GM23338 (cell line): ENCODE results near the gene OR6A2. TPM values are rescaled to one million over a fixed set of nuclear protein-coding genes. Genes with fewer than 3 reads are reported as not detected.

Experiments
- ATAC-seq: fragments of 200-7000 bp; cut with Tn5 transposase; 3 replicates; pipeline ENCODE4 v1.9.1; 2020
- DNase-seq: peaks from one replicate; pipeline ENCODE4 v3.0.0-alpha.2; 2015; ENCODE audit warnings: low spot score
- H2AFZ ChIP-seq: fragments of 200-600 bp; sonication (generic); 2 replicates; pipeline ENCODE4 v1.8.0; 2016; ENCODE audit warnings: antibody characterized with exemption, mild to moderate bottlenecking, moderate library complexity
- H3F3A ChIP-seq: fragments of 200-600 bp; sonication (generic); replicated peaks from 2 replicates; pipeline ENCODE4 v1.8.0; 2017; ENCODE audit warnings: antibody characterized with exemption, mixed run types, low read depth
- H3K27ac ChIP-seq: fragments of 200-600 bp; sonication (generic); 2 replicates; pipeline ENCODE4 v1.6.1; 2016; ENCODE audit warnings: low read depth
- H3K27me3 ChIP-seq: fragments of 200-600 bp; sonication (generic); 2 replicates; pipeline ENCODE4 v1.8.0; 2016; ENCODE audit warnings: mild to moderate bottlenecking, mixed run types, moderate library complexity; ENCODE audit not compliant: insufficient read depth
- H3K36me3 ChIP-seq: fragments of 200-600 bp; sonication (generic); 2 replicates; pipeline ENCODE4 v1.8.0; 2016; ENCODE audit warnings: mild to moderate bottlenecking; ENCODE audit not compliant: insufficient read depth
- H3K4me1 ChIP-seq: fragments of 200-600 bp; sonication (generic); 2 replicates; pipeline ENCODE4 v1.8.0; 2016; ENCODE audit warnings: mild to moderate bottlenecking, moderate library complexity; ENCODE audit not compliant: insufficient read depth
- H3K4me2 ChIP-seq: fragments of 200-600 bp; sonication (generic); 2 replicates; pipeline ENCODE4 v1.7.1; 2017; ENCODE audit warnings: mixed run types
- H3K4me3 ChIP-seq: fragments of 200-600 bp; sonication (generic); 2 replicates; pipeline ENCODE4 v1.6.1; 2016; ENCODE audit warnings: mixed run types
- H3K79me2 ChIP-seq: fragments of 200-600 bp; sonication (generic); replicated peaks from 2 replicates; pipeline ENCODE4 v1.8.0; 2017; ENCODE audit warnings: mild to moderate bottlenecking; ENCODE audit not compliant: insufficient read depth
- H3K9me2 ChIP-seq: fragments of 200-600 bp; sonication (generic); 2 replicates; pipeline ENCODE4 v1.8.0; 2017; ENCODE audit not compliant: insufficient read depth
- H4K20me1 ChIP-seq: fragments of 200-600 bp; sonication (generic); replicated peaks from 2 replicates; pipeline ENCODE4 v1.8.0; 2017; ENCODE audit warnings: mild to moderate bottlenecking; ENCODE audit not compliant: insufficient read depth
- H3K27ac Mint-ChIP-seq: 2 replicates; pipeline ENCODE4 v1.8.0; 2020; ENCODE audit warnings: inconsistent platforms, mild to moderate bottlenecking, moderate library complexity, mixed read lengths
- H3K27me3 Mint-ChIP-seq: 3 replicates; pipeline ENCODE4 v1.8.0; 2022; ENCODE audit warnings: low read depth, mild to moderate bottlenecking, moderate library complexity, mixed read lengths, inconsistent platforms; ENCODE audit not compliant: insufficient read depth, poor library complexity
- H3K36me3 Mint-ChIP-seq: 3 replicates; pipeline ENCODE4 v1.8.0; 2021; ENCODE audit warnings: low read depth, mild to moderate bottlenecking, inconsistent platforms, moderate library complexity, mixed read lengths
- H3K4me1 Mint-ChIP-seq: 3 replicates; pipeline ENCODE4 v1.8.0; 2020; ENCODE audit warnings: mild to moderate bottlenecking, inconsistent platforms, mixed read lengths
- H3K4me3 Mint-ChIP-seq: 3 replicates; pipeline ENCODE4 v1.8.0; 2021; ENCODE audit warnings: moderate library complexity, mild to moderate bottlenecking, inconsistent platforms, mixed read lengths
- H3K9me3 Mint-ChIP-seq: 3 replicates; pipeline ENCODE4 v1.8.0; 2020; ENCODE audit warnings: moderate library complexity, mild to moderate bottlenecking, inconsistent platforms, mixed read lengths
- CREB1 ChIP-seq: fragments of 250-450 bp; sonication (Bioruptor Pico); IDR thresholded peaks from 2 replicates; pipeline ENCODE4 v1.5.0; 2020; ENCODE audit warnings: low read depth, mild to moderate bottlenecking, moderate library complexity
- EZH2 ChIP-seq: fragments of 200-600 bp; sonication (generic); IDR thresholded peaks from one replicate; pipeline ENCODE4 v1.8.0; 2017; ENCODE audit warnings: antibody characterized with exemption, mild to moderate bottlenecking, low read depth; ENCODE audit not compliant: unreplicated experiment
- EZH2phosphoT487 ChIP-seq: fragments of 200-600 bp; sonication (generic); IDR thresholded peaks from one replicate; pipeline ENCODE4 v1.8.1; 2018; ENCODE audit warnings: antibody characterized with exemption; ENCODE audit not compliant: unreplicated experiment
- JUNB ChIP-seq: IDR thresholded peaks from one replicate; pipeline ENCODE4 v1.6.1; 2016; ENCODE audit warnings: antibody characterized with exemption; ENCODE audit not compliant: unreplicated experiment
- NANOG ChIP-seq: IDR thresholded peaks from 2 replicates; pipeline ENCODE4 v1.6.1; 2016; ENCODE audit warnings: antibody characterized with exemption, borderline replicate concordance
- POLR2AphosphoS5 ChIP-seq: IDR thresholded peaks from 2 replicates; pipeline ENCODE4 v1.6.1; 2016; ENCODE audit warnings: antibody characterized with exemption, low read depth
- ZNF114 ChIP-seq: fragments of 250-450 bp; sonication (Bioruptor Pico); IDR thresholded peaks from 2 replicates; pipeline ENCODE4 v1.5.0; 2020; ENCODE audit warnings: mild to moderate bottlenecking, moderate library complexity
- ZNF331 ChIP-seq: fragments of 250-450 bp; sonication (Bioruptor Pico); IDR thresholded peaks from 2 replicates; pipeline ENCODE4 v1.5.0; 2020; ENCODE audit warnings: low read depth, mild to moderate bottlenecking, moderate library complexity
- polyA plus RNA-seq: library from polyadenylated mRNA; unstranded; fragments of >200 nt; fragmentation: Nextera tagmentation; extraction: Ambion mirVana; gene quantifications from 2 replicates; pipeline ENCODE4 v1.2.1, GENCODE V29; 2016
- total RNA-seq: library from RNA; depleted of rRNA; stranded (reverse); fragments of >200 nt; shearing (Covaris generic); gene quantifications from 2 replicates; pipeline ENCODE4 v1.2.3, GENCODE V29; 2014
- TF ChIP-seq, protein P1 (sequence below), 2 experiments: fragments of 200-600 bp in 1 of 2; sonication (generic) in 1 of 2; conservative IDR thresholded peaks; 2 replicates each; pipeline versions ENCODE4 v1.5.1 to v1.6.1; 2016 to 2017; ENCODE audit warnings: antibody characterized with exemption in 2 of 2, low read depth in 2 of 2, mild to moderate bottlenecking in 2 of 2, moderate library complexity in 1 of 2
- TF ChIP-seq, protein P2 (sequence below): IDR thresholded peaks from 2 replicates; pipeline ENCODE4 v1.6.1; 2016; ENCODE audit warnings: antibody characterized with exemption
- TF ChIP-seq, protein P3 (sequence below): fragments of 250-450 bp; sonication (Bioruptor Pico); IDR thresholded peaks from 2 replicates; pipeline ENCODE4 v1.5.0; 2020; ENCODE audit warnings: mild to moderate bottlenecking, moderate library complexity
- TF ChIP-seq, protein P4 (sequence below): IDR thresholded peaks from one replicate; pipeline ENCODE4 v1.6.1; 2018; ENCODE audit warnings: antibody characterized with exemption; ENCODE audit not compliant: unreplicated experiment

Gene OR6A2
- total and polyA plus RNA-seq, 2 experiments from 2014 or later = 0.06 to 0.97 TPM

DNA sequence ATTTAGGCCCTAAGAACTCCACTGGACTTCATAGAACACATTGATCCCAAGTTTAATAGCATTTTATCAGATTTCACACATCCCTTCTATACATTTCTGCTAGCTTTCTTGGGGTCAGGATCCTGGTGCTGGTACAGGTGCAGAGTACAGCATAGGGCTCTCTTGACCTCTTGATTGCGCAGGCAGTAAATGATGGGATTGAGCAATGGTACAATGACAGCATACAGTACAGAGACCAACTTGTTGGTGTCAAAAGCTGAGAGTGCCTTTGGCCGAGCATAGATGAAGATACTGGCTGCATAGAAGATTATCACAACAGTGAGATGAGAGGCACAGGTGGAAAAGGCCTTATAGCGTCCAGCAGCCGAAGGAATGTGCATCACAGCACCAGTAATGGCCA lies 4.8 kb downstream of the OR6A2 start (continued):
- TF ChIP-seq, protein P1, sequence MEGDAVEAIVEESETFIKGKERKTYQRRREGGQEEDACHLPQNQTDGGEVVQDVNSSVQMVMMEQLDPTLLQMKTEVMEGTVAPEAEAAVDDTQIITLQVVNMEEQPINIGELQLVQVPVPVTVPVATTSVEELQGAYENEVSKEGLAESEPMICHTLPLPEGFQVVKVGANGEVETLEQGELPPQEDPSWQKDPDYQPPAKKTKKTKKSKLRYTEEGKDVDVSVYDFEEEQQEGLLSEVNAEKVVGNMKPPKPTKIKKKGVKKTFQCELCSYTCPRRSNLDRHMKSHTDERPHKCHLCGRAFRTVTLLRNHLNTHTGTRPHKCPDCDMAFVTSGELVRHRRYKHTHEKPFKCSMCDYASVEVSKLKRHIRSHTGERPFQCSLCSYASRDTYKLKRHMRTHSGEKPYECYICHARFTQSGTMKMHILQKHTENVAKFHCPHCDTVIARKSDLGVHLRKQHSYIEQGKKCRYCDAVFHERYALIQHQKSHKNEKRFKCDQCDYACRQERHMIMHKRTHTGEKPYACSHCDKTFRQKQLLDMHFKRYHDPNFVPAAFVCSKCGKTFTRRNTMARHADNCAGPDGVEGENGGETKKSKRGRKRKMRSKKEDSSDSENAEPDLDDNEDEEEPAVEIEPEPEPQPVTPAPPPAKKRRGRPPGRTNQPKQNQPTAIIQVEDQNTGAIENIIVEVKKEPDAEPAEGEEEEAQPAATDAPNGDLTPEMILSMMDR (conservative IDR thresholded peaks at IDR 0.05; ENCODE audit: low read depth in 2 of 2) = no peak
- no peak for TF ChIP-seq POLR2AphosphoS5
- no peak for TF ChIP-seq EZH2

DNA sequence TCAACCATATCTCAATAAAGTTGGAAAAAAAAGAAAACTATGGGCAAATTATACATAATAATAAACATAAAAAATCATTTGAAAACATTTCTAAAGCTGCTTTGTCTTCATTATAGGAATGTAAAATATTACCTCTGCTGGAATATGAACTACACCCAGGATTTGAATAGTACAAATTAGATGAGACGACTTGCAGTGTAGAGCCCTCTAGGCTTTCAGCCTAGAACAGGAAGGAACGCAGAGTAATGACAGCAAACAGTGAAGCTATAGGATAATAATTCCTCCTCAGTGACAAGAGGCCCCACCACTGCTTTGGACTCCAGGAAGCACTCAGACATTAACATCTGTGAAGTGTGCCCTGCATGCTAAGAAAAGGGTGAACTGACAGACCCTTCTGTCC lies 8.9 kb downstream of the OR6A2 start:
- ATAC-seq (no peak), DNase-seq (no peak)
- Mint-ChIP-seq H3K9me3 (no peaks in the 10 kb centered on the region), H3K4me1 (no peaks in the 10 kb centered on the region), H3K36me3 (no peaks in the 10 kb centered on the region), H3K27ac (no peak overlapping the region), H3K4me3 (no peak overlapping the region), H3K27me3 (no peaks in the 10 kb centered on the region)
- H3K9me2 ChIP-seq = no peaks in the 10 kb centered on the region; the same call in 1 of the 2 replicates
- H2AFZ ChIP-seq = no peak overlapping the region
- no peak overlapping the region for H3K4me3 ChIP-seq
- H3K27me3 ChIP-seq = no peaks in the 10 kb centered on the region
- no peaks in the 10 kb centered on the region for H3K36me3 ChIP-seq
- no peaks in the 10 kb centered on the region for H3K79me2 ChIP-seq
- no peaks in the 10 kb centered on the region for H3F3A ChIP-seq
- no peaks in the 10 kb centered on the region for H4K20me1 ChIP-seq
- no peaks in the 10 kb centered on the region for H3K4me1 ChIP-seq
- no peak overlapping the region for H3K4me2 ChIP-seq
- H3K27ac ChIP-seq = no peak overlapping the region
- TF ChIP-seq ZNF331 (CRISPR knock-in tag) (no peak), NANOG (no peak), CREB1 (no peak), EZH2phosphoT487 (no peak), EZH2 (no peak), POLR2AphosphoS5 (no peak), ZNF114 (CRISPR knock-in tag) (no peak), JUNB (no peak)
- TF ChIP-seq, protein P2, sequence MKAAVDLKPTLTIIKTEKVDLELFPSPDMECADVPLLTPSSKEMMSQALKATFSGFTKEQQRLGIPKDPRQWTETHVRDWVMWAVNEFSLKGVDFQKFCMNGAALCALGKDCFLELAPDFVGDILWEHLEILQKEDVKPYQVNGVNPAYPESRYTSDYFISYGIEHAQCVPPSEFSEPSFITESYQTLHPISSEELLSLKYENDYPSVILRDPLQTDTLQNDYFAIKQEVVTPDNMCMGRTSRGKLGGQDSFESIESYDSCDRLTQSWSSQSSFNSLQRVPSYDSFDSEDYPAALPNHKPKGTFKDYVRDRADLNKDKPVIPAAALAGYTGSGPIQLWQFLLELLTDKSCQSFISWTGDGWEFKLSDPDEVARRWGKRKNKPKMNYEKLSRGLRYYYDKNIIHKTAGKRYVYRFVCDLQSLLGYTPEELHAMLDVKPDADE = no peak
- TF ChIP-seq, protein P3, sequence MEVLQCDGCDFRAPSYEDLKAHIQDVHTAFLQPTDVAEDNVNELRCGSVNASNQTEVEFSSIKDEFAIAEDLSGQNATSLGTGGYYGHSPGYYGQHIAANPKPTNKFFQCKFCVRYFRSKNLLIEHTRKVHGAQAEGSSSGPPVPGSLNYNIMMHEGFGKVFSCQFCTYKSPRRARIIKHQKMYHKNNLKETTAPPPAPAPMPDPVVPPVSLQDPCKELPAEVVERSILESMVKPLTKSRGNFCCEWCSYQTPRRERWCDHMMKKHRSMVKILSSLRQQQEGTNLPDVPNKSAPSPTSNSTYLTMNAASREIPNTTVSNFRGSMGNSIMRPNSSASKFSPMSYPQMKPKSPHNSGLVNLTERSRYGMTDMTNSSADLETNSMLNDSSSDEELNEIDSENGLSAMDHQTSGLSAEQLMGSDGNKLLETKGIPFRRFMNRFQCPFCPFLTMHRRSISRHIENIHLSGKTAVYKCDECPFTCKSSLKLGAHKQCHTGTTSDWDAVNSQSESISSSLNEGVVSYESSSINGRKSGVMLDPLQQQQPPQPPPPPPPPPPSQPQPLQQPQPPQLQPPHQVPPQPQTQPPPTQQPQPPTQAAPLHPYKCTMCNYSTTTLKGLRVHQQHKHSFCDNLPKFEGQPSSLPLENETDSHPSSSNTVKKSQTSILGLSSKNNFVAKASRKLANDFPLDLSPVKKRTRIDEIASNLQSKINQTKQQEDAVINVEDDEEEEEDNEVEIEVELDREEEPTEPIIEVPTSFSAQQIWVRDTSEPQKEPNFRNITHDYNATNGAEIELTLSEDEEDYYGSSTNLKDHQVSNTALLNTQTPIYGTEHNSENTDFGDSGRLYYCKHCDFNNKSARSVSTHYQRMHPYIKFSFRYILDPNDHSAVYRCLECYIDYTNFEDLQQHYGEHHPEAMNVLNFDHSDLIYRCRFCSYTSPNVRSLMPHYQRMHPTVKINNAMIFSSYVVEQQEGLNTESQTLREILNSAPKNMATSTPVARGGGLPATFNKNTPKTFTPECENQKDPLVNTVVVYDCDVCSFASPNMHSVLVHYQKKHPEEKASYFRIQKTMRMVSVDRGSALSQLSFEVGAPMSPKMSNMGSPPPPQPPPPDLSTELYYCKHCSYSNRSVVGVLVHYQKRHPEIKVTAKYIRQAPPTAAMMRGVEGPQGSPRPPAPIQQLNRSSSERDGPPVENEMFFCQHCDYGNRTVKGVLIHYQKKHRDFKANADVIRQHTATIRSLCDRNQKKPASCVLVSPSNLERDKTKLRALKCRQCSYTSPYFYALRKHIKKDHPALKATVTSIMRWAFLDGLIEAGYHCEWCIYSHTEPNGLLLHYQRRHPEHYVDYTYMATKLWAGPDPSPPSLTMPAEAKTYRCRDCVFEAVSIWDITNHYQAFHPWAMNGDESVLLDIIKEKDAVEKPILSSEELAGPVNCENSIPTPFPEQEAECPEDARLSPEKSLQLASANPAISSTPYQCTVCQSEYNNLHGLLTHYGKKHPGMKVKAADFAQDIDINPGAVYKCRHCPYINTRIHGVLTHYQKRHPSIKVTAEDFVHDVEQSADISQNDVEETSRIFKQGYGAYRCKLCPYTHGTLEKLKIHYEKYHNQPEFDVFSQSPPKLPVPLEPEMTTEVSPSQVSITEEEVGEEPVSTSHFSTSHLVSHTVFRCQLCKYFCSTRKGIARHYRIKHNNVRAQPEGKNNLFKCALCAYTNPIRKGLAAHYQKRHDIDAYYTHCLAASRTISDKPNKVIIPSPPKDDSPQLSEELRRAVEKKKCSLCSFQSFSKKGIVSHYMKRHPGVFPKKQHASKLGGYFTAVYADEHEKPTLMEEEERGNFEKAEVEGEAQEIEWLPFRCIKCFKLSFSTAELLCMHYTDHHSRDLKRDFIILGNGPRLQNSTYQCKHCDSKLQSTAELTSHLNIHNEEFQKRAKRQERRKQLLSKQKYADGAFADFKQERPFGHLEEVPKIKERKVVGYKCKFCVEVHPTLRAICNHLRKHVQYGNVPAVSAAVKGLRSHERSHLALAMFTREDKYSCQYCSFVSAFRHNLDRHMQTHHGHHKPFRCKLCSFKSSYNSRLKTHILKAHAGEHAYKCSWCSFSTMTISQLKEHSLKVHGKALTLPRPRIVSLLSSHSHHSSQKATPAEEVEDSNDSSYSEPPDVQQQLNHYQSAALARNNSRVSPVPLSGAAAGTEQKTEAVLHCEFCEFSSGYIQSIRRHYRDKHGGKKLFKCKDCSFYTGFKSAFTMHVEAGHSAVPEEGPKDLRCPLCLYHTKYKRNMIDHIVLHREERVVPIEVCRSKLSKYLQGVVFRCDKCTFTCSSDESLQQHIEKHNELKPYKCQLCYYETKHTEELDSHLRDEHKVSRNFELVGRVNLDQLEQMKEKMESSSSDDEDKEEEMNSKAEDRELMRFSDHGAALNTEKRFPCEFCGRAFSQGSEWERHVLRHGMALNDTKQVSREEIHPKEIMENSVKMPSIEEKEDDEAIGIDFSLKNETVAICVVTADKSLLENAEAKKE = no peak
- TF ChIP-seq, protein P4, sequence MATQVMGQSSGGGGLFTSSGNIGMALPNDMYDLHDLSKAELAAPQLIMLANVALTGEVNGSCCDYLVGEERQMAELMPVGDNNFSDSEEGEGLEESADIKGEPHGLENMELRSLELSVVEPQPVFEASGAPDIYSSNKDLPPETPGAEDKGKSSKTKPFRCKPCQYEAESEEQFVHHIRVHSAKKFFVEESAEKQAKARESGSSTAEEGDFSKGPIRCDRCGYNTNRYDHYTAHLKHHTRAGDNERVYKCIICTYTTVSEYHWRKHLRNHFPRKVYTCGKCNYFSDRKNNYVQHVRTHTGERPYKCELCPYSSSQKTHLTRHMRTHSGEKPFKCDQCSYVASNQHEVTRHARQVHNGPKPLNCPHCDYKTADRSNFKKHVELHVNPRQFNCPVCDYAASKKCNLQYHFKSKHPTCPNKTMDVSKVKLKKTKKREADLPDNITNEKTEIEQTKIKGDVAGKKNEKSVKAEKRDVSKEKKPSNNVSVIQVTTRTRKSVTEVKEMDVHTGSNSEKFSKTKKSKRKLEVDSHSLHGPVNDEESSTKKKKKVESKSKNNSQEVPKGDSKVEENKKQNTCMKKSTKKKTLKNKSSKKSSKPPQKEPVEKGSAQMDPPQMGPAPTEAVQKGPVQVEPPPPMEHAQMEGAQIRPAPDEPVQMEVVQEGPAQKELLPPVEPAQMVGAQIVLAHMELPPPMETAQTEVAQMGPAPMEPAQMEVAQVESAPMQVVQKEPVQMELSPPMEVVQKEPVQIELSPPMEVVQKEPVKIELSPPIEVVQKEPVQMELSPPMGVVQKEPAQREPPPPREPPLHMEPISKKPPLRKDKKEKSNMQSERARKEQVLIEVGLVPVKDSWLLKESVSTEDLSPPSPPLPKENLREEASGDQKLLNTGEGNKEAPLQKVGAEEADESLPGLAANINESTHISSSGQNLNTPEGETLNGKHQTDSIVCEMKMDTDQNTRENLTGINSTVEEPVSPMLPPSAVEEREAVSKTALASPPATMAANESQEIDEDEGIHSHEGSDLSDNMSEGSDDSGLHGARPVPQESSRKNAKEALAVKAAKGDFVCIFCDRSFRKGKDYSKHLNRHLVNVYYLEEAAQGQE = no peak
